WTC11 (cell line): ENCODE results near the gene ZNF628.

Experiments
- CREB1 ChIP-seq: sonication (generic); formaldehyde crosslinking; IDR thresholded peaks from 2 replicates; pipeline ENCODE4 v1.8.0; 2023; ENCODE audit warnings: mild to moderate bottlenecking, missing genetic modification reagents
- EMX1 ChIP-seq: fragments of 250-450 bp; sonication (Bioruptor Pico); IDR thresholded peaks from 2 replicates; pipeline ENCODE4 v1.8.0; 2021; ENCODE audit warnings: mild to moderate bottlenecking
- MAX ChIP-seq: sonication (generic); formaldehyde crosslinking; IDR thresholded peaks from 2 replicates; pipeline ENCODE4 v1.8.0; 2022; ENCODE audit warnings: mild to moderate bottlenecking, missing genetic modification reagents
- NFYB ChIP-seq: sonication (generic); formaldehyde crosslinking; conservative IDR thresholded peaks from 2 replicates; pipeline ENCODE4 v1.8.0; 2022; ENCODE audit warnings: low read depth, missing genetic modification reagents
- USF1 ChIP-seq: sonication (generic); formaldehyde crosslinking; IDR thresholded peaks from 2 replicates; pipeline ENCODE4 v1.8.0; 2022; ENCODE audit warnings: mild to moderate bottlenecking, missing genetic modification reagents
- ZBTB21 ChIP-seq: sonication (generic); formaldehyde crosslinking; IDR thresholded peaks from 2 replicates; pipeline ENCODE4 v1.8.1; 2023; ENCODE audit warnings: mild to moderate bottlenecking, missing genetic modification reagents, borderline replicate concordance
- ZNF121 ChIP-seq: sonication (generic); formaldehyde crosslinking; IDR thresholded peaks from 2 replicates; pipeline ENCODE4 v1.8.0; 2023; ENCODE audit warnings: missing genetic modification reagents
- ZNF532 ChIP-seq: fragments of 250-450 bp; sonication (Bioruptor Pico); IDR thresholded peaks from 2 replicates; pipeline ENCODE4 v1.9.0; 2021; ENCODE audit warnings: mild to moderate bottlenecking, borderline replicate concordance
- TF ChIP-seq, protein P1 (sequence below): fragments of 200-600 bp; IDR thresholded peaks from 2 replicates; pipeline ENCODE4 v1.8.0; 2022; ENCODE audit warnings: antibody characterized with exemption
- TF ChIP-seq, protein P2 (sequence below): sonication (generic); formaldehyde crosslinking; conservative IDR thresholded peaks from 2 replicates; pipeline ENCODE4 v1.8.1; 2022; ENCODE audit warnings: mild to moderate bottlenecking, missing genetic modification reagents

DNA sequence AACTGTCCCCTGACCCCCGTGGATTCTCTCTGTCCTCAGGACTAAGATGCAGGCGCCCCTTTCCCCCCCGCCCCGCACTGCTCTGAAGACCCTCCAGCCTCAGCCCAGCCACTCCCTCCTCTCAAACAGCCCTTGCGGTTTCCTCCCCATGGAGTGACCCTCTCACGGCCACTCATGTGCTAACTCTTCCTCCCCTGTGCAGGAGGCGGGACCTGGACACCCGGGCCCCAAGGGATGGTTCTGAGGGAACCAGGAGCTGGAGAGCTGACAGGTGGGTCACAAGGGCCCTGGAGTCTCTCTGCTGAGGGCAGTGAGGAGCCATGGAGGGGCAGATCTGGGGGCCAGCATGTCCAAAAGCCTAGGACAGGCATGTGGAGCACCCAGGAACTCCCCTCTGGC, 16.9 kb upstream of the ZNF628 start:
- TF ChIP-seq, protein P1, sequence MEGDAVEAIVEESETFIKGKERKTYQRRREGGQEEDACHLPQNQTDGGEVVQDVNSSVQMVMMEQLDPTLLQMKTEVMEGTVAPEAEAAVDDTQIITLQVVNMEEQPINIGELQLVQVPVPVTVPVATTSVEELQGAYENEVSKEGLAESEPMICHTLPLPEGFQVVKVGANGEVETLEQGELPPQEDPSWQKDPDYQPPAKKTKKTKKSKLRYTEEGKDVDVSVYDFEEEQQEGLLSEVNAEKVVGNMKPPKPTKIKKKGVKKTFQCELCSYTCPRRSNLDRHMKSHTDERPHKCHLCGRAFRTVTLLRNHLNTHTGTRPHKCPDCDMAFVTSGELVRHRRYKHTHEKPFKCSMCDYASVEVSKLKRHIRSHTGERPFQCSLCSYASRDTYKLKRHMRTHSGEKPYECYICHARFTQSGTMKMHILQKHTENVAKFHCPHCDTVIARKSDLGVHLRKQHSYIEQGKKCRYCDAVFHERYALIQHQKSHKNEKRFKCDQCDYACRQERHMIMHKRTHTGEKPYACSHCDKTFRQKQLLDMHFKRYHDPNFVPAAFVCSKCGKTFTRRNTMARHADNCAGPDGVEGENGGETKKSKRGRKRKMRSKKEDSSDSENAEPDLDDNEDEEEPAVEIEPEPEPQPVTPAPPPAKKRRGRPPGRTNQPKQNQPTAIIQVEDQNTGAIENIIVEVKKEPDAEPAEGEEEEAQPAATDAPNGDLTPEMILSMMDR: no peak
- TF ChIP-seq MAX (CRISPR knock-in tag) (no peak), NFYB (CRISPR knock-in tag) (no peak), ZNF532 (CRISPR knock-in tag) (no peak), CREB1 (CRISPR knock-in tag) (no peak), ZNF121 (no peak), ZBTB21 (CRISPR knock-in tag) (no peak), USF1 (no peak), EMX1 (CRISPR knock-in tag) (no peak)
- TF ChIP-seq, protein P2, sequence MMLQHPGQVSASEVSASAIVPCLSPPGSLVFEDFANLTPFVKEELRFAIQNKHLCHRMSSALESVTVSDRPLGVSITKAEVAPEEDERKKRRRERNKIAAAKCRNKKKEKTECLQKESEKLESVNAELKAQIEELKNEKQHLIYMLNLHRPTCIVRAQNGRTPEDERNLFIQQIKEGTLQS: no peak
